AG04450 (cell line): Measurements from ENCODE around the gene GPR176. TPM values are rescaled to one million over a fixed set of nuclear protein-coding genes. Genes with fewer than 3 reads are reported as not detected.
"Not testable (repeated sequence)": the region's sequence is repeated elsewhere in the genome, so short reads cannot be mapped to it uniquely, and the experiment has no call there.

Experiments
- CTCF ChIA-PET: fragments of 300-600, 350-600 bp; formaldehyde crosslinking; extraction: SDS; loops from one replicate; lab custom pipeline; 2022; ENCODE audit warnings: antibody characterized with exemption, inconsistent platforms; lab: Charles Lee
- POLR2A ChIA-PET: fragments of 350-600 bp; formaldehyde crosslinking; extraction: SDS; loops from one replicate; lab custom pipeline; 2021; ENCODE audit warnings: antibody characterized with exemption, inconsistent platforms; lab: Yijun Ruan, JAX
- DNase-seq: peaks from one replicate; pipeline ENCODE4 v3.0.0-alpha.2; 2011; ENCODE audit warnings: low read depth, low spot score
- H3K27ac ChIP-seq: one replicate; pipeline ENCODE4 v1.5.1; 2012; ENCODE audit warnings: low read depth, low read length, control low read depth
- H3K27me3 ChIP-seq: one replicate; pipeline ENCODE4 v1.6.0; 2012; ENCODE audit warnings: low read length; ENCODE audit not compliant: control insufficient read depth, insufficient read depth
- H3K4me3 ChIP-seq: 2 replicates; pipeline ENCODE4 v1.5.1; 2011; ENCODE audit warnings: mild to moderate bottlenecking, low read depth, low read length, control low read depth
- H3K9me3 ChIP-seq: 2 replicates; pipeline ENCODE4 v1.5.1; 2012; ENCODE audit warnings: low read length; ENCODE audit not compliant: control insufficient read depth, insufficient read depth
- CTCF ChIP-seq: IDR thresholded peaks from 2 replicates; pipeline ENCODE4 v1.5.1; 2011; ENCODE audit warnings: low read depth, low read length, control low read depth, inconsistent platforms
- polyA plus RNA-seq: library from polyadenylated mRNA; depleted of rRNA; stranded (reverse); fragments of >200 nt; gene quantifications from 2 replicates; pipeline ENCODE4 v1.2.3, GENCODE V29; 2011

GPR176 gene
- polyA plus RNA-seq, 1 experiment: 83.9 TPM

DNA sequence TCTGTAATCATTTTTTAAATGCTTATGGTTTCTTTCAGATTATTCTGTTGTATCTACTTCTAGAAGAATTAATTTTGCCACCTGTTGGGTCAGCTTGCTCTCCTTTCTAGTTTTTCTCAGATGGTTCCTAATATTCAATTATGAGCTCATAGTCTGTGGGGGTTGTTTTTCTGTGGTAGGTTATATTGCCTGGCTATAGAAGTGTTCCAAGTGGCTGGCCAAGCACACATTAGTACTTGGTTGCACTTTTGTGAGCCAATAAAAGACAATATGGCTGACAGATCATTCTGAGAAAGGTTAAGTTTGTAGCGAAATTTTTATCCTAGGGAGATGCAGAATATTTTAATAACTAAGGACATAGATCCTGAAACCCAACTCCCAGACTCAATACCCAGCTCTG is 105.6 kb downstream of the GPR176 start:
- POLR2A ChIA-PET: no interaction called here

DNA sequence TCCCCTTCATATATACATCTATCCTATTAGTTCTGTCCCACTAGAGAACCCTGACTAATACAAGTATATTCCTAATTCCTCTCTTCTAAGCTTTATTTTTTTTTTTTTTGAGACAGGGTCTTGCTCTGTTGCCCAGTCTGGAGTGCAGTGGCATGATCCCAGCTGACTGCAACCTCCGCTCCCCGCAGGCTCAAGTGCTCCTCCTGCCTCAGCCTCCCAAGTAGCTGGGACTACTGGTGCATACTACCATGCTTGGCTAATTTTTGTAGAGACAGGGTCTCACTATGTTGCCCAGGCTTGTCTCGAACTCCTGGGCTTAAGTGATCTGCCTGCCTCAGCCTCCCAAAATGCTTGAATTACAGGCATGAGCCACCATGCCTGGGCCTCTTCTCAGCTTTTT is 107.4 kb downstream of the GPR176 start:
- POLR2A ChIA-PET, H3K27ac ChIP-seq, H3K9me3 ChIP-seq, CTCF ChIA-PET, H3K4me3 ChIP-seq, H3K27me3 ChIP-seq, DNase-seq: not testable (repeated sequence)

More for the DNA sequence above, 105.6 kb downstream of the GPR176 start:
- H3K27ac ChIP-seq: no peak overlapping the region
- no peaks in the 10 kb centered on the region for H3K9me3 ChIP-seq
- no peak for DNase-seq
- CTCF ChIA-PET: no interaction called here
- TF ChIP-seq CTCF: no peak
- no peak overlapping the region for H3K4me3 ChIP-seq
- no peaks in the 10 kb centered on the region for H3K27me3 ChIP-seq

DNA sequence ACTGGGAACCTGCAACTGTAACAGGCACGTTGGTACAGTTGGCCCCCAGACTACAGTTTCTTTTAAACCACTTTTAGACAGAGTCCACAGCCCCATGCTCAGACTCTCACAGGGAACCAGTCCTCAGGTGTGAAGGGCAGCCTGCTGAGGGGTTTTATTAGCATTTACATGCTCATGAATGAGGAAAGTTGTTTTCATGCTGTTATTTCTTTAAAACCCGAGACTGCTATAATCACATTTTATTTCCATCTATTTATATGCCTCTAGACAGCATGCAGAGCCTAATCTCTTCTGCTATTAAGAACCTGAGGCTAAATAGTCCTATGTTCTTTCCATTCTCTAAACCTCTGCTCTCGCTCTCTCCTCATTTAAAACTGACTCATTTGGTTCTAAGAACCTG is 111.2 kb downstream of the GPR176 start:
- POLR2A ChIA-PET: no interaction called here
- no peaks in the 10 kb centered on the region for H3K27me3 ChIP-seq
- DNase-seq: no peak
- CTCF ChIA-PET: no interaction called here
- H3K9me3 ChIP-seq: no peaks in the 10 kb centered on the region
- TF ChIP-seq CTCF: no peak
- H3K4me3 ChIP-seq: no peak overlapping the region
- H3K27ac ChIP-seq: no peak overlapping the region

- ChIA-PET CTCF (no interaction called here), POLR2A (no interaction called here)
- DNase-seq: no peak
- Histone ChIP-seq H3K27ac (no peak overlapping the region), H3K4me3 (no peak overlapping the region), H3K9me3 (no peaks in the 10 kb centered on the region), H3K27me3 (no peaks in the 10 kb centered on the region)
- TF ChIP-seq CTCF: no peak
Observed at GRCh38 chr15:39807791-39808190, 112.3 kb downstream of the GPR176 start.

GRCh38 chr15:39804026-39804425 is 116.0 kb downstream of the GPR176 start:
- Histone ChIP-seq H3K9me3 (no peaks in the 10 kb centered on the region), H3K27me3 (no peaks in the 10 kb centered on the region), H3K27ac (no peak overlapping the region), H3K4me3 (no peak overlapping the region)
- ChIA-PET POLR2A (no interaction called here), CTCF (no interaction called here)
- no peak for DNase-seq
- no peak for TF ChIP-seq CTCF

- Histone ChIP-seq H3K4me3 (no peak overlapping the region), H3K9me3 (no peaks in the 10 kb centered on the region), H3K27me3 (no peaks in the 10 kb centered on the region), H3K27ac (no peak overlapping the region)
- TF ChIP-seq CTCF: no peak
- no peak for DNase-seq
- CTCF ChIA-PET: interaction anchor here (0.6 kb wide), 1 partner anchor 61 kb away, joined by 4 read pairs; no protein-coding TSS in a partner anchor
- POLR2A ChIA-PET: no interaction called here
Observed at GRCh38 chr15:39803016-39803415, 117.0 kb downstream of the GPR176 start.
